MM.1S (cell line): Measurements from ENCODE around the gene CSTA.

Experiments used
- EZH2 ChIP-seq: fragments of 300-600 bp; sonication (generic); optimal IDR thresholded peaks from 2 replicates; pipeline ENCODE3; 2017; ENCODE audit warnings: low read depth, mild to moderate bottlenecking, antibody characterized with exemption, low read length, mixed read lengths
- TF ChIP-seq, protein P1 (sequence below): fragments of 300-600 bp; sonication (generic); IDR thresholded peaks from 2 replicates; pipeline ENCODE4 v1.5.1; 2016; ENCODE audit warnings: antibody characterized with exemption, low read length, mixed read lengths

DNA sequence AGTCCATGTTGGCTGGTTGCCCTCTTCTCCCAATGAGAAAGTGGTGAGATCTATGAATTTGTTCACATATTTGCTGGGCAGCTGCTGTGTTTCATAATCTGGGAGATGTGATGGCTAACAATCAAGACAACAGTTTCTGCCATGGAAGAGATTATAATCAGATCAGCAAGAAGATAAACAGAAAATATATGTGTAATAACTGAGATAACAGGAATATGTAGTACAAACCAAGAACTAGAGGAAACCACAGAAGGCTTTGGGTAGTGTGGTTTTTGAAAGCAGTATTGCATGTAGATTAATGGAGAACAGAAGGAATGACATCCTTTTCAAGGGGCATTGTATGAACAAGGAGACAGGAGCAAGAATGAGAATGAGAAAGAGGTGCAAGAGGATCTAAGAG is 12.2 kb upstream of the CSTA start:
- TF ChIP-seq, protein P1, sequence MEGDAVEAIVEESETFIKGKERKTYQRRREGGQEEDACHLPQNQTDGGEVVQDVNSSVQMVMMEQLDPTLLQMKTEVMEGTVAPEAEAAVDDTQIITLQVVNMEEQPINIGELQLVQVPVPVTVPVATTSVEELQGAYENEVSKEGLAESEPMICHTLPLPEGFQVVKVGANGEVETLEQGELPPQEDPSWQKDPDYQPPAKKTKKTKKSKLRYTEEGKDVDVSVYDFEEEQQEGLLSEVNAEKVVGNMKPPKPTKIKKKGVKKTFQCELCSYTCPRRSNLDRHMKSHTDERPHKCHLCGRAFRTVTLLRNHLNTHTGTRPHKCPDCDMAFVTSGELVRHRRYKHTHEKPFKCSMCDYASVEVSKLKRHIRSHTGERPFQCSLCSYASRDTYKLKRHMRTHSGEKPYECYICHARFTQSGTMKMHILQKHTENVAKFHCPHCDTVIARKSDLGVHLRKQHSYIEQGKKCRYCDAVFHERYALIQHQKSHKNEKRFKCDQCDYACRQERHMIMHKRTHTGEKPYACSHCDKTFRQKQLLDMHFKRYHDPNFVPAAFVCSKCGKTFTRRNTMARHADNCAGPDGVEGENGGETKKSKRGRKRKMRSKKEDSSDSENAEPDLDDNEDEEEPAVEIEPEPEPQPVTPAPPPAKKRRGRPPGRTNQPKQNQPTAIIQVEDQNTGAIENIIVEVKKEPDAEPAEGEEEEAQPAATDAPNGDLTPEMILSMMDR: no peak
- no peak for TF ChIP-seq EZH2
